ENCODE measurements around the gene NFILZ.

NFILZ gene, protein sequence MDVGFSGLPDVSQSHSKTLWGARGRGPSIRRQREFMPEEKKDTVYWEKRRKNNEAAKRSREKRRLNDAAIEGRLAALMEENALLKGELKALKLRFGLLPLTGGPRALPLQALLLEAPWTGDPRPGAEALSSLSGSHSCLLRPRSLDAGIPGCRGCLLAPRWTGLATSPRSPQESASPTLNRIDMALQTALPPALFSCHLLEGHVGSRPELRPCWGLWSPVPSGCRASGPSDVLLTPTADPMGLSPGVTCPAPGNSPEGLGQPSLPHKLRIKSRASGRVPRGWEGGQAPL

DNA sequence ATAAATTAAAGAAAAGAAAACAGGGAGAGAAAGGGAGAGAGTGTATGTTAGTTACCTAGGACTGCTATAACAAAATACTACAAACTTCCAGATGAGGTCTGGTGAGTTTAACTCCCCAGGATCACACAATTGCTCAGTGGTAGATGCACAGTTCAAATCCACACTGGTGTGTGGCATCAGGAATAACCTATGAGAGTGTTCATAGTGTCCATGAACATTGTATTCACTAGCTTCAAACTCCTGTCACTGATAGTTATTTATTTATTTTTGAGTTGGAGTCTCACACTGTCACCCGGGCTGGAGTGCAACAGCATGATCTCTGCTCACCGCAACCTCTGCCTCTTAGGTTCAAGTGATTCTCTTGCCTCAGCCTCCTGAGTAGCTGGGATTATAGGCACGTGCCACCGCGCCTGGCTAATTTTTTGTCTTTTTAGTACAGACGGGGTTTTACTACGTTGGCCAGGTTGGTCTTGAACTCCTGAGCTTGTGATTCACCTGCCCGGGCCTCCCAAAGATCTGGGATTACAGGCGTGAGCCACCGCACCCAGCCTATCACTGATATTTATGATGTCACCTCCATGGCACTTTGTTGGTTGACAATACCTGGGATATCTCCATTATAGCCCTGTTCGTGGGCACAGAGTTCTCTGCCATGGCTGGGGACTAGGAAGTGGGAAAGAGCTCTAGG is at the start of gene NFILZ:
TSS of gene NFILZ (plus strand) at position 638 of the 688 bp plus-strand sequence. CDS start 46,133 bp downstream, outside the sequence.
- no peak for DNase-seq

DNA sequence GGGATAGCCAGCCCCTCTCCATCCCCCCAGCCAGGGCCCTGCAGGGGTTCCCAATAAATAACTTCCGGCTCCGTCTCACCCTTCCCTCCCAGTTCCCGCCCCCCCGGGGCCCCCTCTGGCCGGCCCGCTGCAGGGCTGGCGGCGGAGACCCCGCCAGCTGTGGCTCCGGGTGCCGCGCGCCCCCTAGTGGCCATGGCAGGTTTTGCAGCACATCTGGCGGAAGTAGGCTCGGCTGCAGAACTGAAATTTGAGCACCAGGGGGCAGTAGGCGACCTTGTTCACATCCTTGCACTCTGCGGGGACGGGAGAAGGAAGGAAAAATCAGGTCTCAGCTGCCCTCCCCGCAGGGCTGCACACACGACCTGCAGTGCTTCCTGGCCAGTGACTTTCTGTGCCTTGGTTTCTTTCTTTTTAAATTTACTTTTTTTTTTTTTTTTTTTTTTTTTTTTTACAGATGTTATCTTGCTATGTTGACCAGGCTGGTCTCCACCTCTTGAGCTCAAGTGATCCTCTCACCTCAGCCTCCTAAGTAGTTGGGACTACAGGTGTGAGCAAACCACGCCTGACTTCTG is 49.6 kb upstream of the NFILZ start:
- DNase-seq: peak; percentile 94

DNA sequence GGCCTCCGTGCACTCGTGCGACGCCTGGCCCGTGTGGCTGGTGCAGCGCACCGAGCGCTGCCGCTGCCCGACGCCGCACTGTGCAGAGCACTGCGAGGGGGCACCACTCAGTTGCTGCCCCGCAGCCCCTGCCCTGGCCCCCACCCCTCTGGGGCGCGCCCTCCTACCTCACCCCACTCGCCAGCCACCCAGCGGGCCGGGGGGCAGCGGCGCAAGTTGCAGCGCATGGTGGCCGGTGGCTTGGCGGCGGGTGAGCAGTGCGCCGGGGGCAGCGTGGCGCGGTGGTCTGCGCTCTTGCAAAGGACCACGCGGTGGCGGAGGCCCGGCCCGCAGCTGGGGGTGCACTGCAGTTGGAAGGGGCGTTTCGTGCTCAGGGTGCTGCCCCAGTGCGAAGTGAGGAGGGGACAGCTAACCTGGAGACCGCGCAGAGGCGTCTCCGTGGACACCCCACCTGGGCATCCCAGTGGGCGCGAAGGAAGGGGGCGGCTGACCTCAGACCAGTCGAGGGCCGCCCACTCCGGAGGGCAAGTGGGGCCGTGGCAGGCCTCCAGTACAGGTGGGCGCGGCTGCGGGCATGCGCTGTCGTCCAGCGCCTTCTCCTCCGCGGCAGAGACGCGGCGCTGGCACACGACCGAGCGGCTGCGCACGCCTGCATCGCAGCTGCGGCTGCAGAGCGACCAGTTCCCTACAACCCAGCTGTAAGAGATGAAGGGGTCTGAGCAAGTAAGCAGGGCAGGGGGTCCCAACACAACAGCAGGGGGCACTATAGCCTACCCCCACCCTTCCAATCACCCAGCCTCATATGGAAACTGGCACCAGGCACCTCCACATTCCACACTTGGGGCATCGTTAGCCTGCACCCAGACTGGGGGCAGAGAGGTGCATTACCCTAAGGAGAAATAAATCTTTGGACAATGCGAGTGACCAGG is 45.2 kb upstream of the NFILZ start:
- no peak for DNase-seq

DNA sequence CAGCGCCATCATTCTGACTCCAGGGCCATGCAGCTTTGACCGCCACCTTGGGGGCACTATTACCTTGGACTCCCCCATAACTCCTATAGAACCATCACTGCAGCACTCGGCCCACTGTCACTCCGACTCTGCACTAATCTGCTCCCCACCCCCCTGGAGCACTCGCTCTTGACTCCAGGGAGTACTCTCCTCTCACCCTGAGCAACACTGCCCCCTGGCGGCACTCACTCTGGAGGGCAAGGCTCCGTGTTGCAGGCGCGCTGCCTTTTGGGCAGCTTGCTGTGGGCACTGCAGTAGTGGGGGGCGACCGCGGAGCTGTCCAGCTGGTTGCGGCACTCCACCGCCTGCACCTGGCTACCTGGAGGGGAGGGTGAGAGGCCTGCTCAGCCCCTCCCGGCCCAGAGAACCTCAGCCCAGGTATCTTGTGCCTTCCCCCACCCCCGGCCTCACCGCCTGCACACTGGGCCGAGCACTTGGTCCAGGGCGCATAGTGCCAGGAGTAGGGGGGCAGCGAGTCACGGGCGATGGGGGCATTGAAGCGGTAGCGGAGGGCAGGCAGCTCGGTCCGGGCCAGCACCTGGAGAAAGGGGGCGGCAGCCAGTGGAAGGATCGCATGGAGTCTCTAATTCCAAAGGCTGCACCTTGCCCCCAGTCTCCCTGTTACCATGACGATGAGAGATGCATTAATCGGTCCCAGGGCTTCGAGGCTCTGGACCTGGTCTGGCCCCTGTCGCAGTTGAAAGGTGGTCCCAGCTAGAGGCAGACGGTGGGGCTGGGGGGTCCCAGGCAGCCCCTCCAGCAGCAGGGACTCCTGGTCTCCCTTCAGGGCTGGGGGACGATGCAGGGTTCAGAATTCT is 44.3 kb upstream of the NFILZ start:
- peak; percentile 85 for DNase-seq

DNA sequence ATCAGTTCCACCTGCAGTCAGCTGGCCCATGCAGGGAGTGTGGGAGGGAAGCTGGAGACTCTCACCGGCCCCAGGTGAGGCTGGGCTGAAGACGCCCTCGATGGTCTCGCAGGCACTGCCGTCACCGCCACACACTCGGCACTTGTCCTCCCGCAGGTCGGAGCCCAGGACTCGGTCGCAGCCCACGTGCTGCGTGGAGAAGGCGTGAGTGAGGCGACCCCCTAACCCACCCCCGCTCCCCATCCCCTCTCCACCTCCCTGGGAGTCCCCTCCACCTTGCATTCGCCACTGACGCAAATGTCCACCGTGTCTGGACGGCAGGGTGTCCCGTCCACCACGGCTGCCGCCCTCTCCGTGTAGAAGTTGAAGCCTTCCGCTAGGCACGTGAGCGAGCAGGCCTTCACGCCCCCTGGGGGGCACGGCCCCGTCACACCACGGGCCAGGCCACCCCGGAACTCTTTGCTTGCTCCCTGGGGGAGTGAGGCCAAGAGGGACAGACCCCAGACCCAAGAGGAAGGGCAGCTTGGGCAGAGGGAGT is 41.2 kb upstream of the NFILZ start:
- no peak for DNase-seq

DNA sequence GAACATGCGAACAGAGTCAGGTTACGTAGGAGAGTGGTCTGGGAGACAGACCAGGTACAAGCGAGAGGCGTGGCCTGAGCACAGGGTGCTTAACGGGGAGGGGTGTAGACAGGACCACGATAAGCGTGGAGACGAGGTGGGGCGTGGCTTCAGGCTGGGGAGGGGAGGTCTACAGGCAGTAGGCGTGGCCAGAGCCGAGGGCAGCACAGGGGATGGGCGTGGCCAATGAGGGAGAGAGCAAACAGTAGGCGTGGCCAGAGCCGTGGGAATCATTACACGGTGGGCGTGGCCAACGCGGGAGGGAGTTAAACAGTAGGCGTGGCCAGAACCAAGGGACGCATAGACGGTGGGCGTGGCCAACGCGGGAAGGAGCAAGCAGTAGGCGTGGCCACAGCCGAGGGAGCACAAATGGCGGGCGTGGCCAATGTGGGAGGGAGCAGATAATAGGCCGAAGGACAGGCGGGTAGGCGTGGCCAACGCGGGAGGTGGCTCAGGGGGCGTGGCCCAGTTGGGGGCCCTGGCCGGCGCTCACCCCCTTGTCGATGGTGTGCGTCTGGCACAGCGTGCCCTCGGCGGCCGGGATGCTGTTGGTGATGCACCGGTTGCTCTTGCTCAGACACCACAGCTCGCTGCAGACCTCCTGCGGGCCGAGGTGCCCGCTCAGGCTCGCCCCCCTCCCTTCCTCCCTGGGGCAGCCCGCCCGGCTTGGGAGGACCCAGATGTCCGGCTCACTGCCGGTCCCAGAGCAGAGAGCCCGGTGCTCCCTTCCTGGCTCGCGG is 38.0 kb upstream of the NFILZ start:
- peak; percentile 99 for DNase-seq

DNA sequence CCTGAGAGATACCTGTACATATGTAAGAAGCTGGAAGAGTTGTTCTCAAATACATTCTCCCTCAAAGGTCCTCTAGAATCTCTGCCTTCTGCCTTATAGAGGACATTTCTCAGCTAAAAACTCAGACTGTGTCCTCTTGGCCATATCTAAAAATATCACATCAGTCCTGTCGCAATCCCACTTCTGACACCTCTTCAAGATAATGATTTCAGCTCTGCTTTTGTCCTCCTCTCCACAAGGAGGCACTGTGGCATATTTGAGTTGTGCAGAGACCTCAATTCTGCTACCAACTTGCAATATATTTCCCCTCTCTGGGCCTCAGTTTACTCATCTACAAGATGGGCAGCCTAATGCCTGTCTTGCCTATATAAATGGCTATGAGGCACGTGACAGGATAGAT is 36.5 kb upstream of the NFILZ start:
- no peak for DNase-seq

DNA sequence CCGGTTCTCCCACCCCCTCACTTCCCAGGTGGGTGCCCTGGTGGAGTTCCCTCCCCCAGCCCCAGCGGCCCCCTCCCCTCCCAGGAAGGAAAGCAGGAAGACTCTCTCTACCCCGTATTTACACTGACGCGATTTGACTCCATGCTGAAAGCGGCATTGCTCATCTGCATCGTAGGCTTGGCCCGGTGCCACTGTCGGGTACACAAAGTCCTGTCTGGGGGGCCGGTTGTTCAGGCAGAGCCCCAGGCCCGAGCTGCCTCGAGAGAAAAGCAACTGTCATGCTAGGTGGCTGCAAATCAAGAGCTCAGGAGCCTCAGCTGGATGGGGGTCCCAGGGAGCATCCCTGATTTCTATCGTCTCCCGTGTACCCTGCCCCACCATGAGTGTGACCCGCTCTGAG is 34.8 kb upstream of the NFILZ start:
- no peak for DNase-seq

DNA sequence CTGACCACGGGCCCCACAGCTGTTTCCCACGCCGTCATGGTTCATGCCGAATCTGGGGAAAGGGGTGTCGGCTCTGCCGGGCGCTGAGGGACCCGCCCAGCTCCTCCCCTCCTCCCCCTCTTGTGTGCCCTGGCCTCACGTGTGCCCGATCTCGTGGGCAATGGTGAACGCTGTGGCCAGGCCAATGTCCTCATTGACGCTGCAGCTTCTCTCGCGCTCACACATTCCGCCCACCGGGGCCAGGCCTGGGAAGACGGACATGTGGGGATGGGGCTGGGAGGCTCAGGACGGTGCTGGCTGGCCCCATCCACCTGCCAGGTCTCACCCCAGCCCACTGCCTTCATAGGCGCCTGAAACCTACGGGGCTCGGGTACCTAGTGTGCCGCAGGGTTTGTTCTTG is 34.3 kb upstream of the NFILZ start:
- DNase-seq: no peak

DNA sequence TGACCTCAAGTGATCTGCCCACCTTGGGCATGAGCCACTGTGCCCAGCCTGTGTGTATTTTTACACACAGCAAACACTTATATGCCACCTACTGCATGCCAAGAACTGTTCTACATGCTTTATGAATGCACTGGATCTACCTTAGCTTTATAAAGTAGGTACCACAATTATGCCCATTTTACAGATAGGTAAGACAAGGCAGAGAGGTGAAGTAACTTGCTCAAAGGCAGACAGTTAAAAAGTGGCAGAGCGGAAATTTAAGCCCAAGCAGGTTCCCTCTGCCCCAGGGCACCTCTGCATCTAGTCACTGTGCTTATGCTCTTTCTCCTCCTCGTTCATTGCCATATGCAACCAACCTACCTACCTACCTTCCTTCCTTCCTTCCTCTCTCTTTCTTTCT is 30.4 kb upstream of the NFILZ start:
- no peak for DNase-seq

DNA sequence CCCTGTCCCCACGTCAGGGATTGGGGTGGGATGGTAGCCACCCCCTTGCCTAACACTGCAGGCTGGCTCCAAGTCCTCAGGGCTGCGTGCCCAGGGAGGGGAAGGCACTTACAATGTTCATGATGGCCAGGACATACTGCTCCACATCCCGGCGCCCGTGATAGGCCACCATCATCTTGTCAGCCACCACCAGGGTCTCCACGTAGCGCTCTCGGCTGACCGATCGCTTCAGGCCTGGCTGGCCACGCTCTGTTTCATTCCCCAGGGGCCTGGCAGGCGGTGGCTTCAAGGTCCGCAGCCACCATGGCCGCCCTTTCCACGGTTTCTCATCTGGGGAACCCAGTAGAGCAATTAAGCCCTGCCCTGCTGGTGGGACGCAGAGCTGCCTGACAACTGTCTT is 29.6 kb upstream of the NFILZ start:
- DNase-seq: no peak

DNA sequence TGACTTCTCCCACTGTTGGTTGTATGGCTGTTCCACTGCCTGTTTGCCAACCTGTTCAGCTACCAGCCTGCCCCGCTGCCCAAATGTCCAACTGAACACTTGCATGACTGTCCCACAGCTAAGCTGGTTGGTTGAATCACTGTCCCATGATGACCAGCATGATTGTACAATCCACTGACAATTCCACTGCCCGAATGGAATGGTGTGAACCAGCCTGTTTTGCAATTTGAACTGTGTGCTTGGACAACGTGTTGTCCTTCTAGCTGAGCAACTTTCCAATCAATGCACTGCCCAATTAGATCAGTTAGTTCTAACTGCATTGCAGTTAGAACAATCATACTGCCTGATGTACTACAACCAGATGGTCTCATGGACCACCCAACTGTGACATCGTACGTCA is 28.6 kb upstream of the NFILZ start:
- no peak for DNase-seq

DNA sequence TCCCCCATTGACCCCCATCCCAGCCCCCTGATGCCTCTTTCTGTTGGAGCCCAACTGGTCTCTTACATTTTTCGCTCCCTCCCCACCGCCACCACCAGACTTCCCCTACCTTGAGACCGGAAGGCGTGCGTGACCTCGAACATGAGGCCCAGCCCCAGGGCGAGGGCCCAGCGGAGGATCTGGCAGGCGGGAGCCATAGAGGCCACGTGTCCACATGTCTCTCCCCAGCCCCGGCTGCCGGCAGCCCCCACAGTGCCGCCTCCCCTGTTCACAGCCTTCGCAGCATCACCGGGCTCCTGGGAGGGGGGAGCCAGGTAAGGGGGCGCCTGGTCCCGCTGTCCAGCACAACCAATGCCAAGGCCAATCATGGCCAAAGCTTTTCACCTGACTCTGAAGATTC is 24.9 kb upstream of the NFILZ start:
- DNase-seq: no peak

DNA sequence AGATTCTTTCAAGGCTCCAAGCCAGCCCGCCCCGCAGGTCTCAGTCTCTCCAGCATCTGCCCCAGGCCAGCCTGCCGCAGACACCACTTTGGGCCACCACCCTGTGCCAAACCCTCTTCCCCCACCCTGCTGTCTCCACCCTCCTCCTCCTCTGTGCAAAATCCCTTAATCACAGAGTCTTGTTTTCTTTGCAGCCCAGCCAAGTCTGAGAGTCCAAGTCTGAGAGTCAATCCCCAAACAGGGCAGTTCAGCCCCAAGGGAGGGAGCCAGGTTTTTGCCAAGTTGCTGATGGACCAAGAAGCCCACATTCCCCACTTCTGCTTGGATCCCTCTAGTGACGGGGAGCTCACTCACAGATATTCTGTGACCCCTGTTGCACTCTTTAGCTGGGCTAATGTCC is 23.0 kb upstream of the NFILZ start:
- DNase-seq: no peak

DNA sequence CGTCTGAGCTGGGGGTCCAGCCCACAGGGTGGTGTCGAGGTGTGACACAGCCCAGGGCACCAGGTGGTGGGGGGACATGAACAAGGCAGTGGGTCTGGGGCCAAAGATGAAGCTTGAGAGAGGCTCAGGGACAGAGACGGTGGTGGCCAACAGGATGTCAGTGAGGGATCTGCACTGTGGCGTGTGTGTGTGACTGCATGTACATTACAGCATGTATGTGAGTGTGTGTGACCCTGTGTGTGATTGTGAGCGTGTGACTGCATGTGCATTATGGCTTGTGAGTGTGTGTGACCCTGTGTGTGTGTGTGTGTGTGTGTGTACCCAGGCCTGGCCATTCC is 21.5 kb upstream of the NFILZ start:
- no peak for DNase-seq

DNA sequence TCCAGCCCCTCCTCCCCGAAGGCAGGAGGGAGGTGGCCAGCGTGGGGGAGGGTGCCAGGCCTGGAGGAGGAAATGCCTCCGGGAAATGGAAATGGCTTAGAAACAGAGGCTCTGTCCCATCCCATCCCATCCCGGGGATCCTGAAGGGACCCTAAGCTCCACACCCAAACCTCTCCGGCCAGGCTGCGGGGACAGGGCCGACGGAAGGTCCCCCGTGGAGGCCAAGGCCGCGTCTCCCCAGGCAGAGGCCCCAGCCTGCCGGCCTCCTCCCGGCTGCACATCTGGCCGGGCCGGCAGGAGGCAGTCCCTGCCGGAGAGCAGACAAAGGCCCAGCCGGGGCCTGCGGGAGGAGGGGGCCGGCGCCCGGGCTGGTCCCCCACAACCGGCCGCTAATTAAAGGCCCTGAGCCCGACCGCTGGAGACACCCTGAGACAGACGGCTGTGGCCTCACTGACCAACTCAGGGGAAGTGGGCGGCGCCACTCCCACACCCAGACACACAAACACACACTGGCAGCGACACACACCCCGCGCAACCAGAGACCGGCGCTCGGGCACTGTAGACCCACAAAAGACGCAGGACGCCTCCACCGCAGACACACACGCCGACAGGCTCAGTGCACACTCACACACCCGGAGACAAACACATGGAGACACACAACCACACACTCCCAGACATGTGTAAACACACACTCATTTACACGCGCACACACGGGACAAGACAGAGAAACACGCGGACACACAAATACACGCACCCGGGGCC is 21.0 kb upstream of the NFILZ start:
- peak; percentile 46 for DNase-seq

DNA sequence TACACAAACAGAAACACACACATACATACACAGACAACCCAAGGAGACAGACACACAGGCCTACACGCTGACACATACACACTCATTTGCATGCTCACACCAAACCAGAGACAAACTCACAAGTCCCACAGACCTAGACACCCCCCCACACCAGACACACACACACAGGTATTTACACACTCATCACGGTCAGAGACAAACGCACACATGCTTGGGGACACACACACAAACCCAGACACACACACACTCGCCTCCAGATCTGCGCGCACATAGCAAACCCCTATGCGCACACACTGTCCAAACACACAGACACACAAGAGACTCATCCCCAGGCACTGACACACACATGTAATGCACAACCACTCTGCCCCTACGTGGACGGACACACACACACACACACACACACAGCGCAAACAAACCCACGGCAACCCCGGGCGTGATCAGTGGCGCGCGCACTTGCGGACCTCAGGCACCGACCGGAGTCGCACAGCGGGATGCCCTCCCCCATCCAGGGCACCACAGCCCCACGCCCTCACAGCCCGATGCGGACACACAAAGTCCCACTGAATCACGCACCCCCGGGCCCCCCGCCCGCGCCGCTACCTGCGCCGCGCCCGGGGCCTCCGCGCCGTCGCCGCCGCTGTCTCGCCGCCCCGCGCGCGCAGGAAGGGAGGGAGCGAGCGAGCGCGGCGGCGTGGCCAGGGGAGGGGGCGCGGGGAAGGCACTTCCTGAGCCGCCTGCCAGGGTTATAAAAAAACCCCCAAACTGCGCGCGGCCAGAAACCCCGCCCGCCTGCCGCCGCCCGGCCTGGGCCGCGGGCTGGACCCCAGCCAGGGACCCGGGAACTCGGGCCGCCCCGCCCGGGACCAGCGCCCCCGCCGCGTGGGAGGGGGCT is 20.1 kb upstream of the NFILZ start, which contains the start of gene ADAMTS10:
TSS of gene ADAMTS10 (minus strand) at position 675 of the 895 bp plus-strand sequence. CDS start 5,005 bp downstream, outside the sequence.
- peak; percentile 44 for DNase-seq

DNA sequence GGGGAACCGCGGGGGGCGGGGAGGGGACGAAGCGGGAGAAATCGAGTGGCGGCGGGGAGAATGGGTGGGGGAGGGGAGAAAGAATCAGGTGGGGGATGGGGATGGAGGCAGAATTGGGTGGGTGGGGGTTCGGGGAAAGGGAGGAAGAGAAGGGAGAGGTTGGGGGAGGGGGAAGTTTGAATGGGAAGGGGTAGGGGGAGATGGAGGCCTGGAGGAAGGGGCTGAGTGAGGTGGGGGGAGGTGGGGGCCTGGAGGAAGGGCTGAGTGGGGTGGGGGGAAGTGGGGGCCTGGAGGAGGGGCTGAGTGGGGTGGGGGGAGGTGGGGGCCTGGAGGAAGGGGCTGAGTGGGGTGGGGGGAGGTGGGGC is 19.5 kb upstream of the NFILZ start:
- no peak for DNase-seq

DNA sequence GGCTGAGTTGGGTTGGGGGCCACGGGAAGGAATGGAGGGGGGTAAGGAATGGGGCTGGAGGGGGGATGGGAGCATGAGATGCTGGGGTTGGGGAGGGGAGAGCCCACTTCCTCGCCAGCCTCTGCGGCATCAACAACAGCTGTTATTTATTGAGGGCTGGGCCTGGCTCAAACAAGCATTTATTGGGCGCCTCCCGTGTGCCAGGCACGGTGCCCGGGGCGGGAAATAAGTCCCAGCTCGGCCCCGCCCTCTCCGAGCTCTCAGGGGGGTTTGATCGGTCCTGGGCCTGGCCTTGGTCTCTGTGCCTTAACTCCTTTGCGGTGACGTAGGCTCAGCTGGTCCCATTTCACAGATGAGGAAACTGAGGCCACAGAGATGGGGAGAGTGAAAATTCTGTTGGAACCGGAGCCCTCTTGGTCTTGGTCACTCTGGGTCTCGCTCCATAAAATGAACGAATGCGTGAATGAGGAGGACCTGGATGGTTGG is 19.0 kb upstream of the NFILZ start:
- no peak for DNase-seq
